Panc1 (cell line): ENCODE measurements around the gene CIAO2B. TPM values are rescaled to one million over a fixed set of nuclear protein-coding genes. Genes with fewer than 3 reads are reported as not detected.
"Not testable (repeated sequence)": the region's sequence is repeated elsewhere in the genome, so short reads cannot be mapped to it uniquely, and the experiment has no call there.

Experiments
- ATAC-seq: fragments of 200-7000 bp; cut with Tn5 transposase; 2 replicates; pipeline ENCODE4 v1.9.1; 2020; ENCODE audit warnings: mild to moderate bottlenecking, moderate library complexity
- BruUV-seq: library from RNA; stranded (reverse); fragments of 400-500 nt; replicated peaks from 2 replicates; lab custom pipeline; 2021; lab: Mats Ljungman, UMichigan
- CTCF ChIA-PET: fragments of 300-600 bp; sonication (Branson Sonifier 250); formaldehyde crosslinking; loops from one replicate; lab custom pipeline; 2022; ENCODE audit warnings: antibody characterized with exemption; lab: Charles Lee
- POLR2A ChIA-PET: fragments of 300-600 bp; sonication (Branson Sonifier 250); formaldehyde crosslinking; loops from one replicate; lab custom pipeline; 2022; ENCODE audit warnings: antibody characterized with exemption; lab: Charles Lee
- DNase-seq: peaks from one replicate; pipeline ENCODE4 v3.0.0-alpha.2; 2010; ENCODE audit warnings: low read depth, low spot score
- H3K27ac ChIP-seq: 2 replicates; pipeline ENCODE4 v1.5.1; 2011; ENCODE audit warnings: mild to moderate bottlenecking, low read length, inconsistent platforms
- H3K27me3 ChIP-seq: fragments of 200-500 bp; sonication (Bioruptor generic); 2 replicates; pipeline ENCODE4 v1.6.0; 2014; ENCODE audit warnings: low read length, inconsistent platforms; ENCODE audit not compliant: control insufficient read depth, insufficient read depth
- H3K36me3 ChIP-seq: fragments of 200-500 bp; sonication (Bioruptor generic); 2 replicates; pipeline ENCODE4 v1.5.1; 2014; ENCODE audit warnings: inconsistent platforms, mild to moderate bottlenecking, low read length, moderate library complexity; ENCODE audit not compliant: control insufficient read depth, insufficient read depth
- H3K4me1 ChIP-seq: 2 replicates; pipeline ENCODE4 v1.5.1; 2011; ENCODE audit warnings: inconsistent platforms, mild to moderate bottlenecking, low read length, moderate library complexity; ENCODE audit not compliant: control insufficient read depth, insufficient read depth
- H3K4me3 ChIP-seq, 2 experiments: 2 replicates each; pipeline ENCODE4 v1.5.1; 2011 to 2012; ENCODE audit warnings: low read depth in 2 of 2, low read length in 2 of 2, mild to moderate bottlenecking in 2 of 2, inconsistent platforms in 1 of 2, moderate library complexity in 1 of 2
- H3K9me3 ChIP-seq: fragments of 200-500 bp; sonication (Bioruptor generic); 2 replicates; pipeline ENCODE4 v1.5.1; 2014; ENCODE audit warnings: low read depth, mild to moderate bottlenecking, inconsistent platforms, low read length, moderate library complexity; ENCODE audit not compliant: control insufficient read depth, insufficient read depth
- CTCF ChIP-seq: fragments of 450-650 bp; IDR thresholded peaks from 2 replicates; pipeline ENCODE4 v1.5.1; 2017; ENCODE audit warnings: mild to moderate bottlenecking
- POLR2AphosphoS5 ChIP-seq: IDR thresholded peaks from 2 replicates; pipeline ENCODE4 v1.6.1; 2012; ENCODE audit warnings: mild to moderate bottlenecking, low read depth, low read length, moderate library complexity
- REST ChIP-seq, 2 experiments: IDR thresholded peaks; 2 replicates each; pipeline ENCODE4 v1.6.1; 2011 to 2012; ENCODE audit warnings: low read depth in 2 of 2, control low read depth in 1 of 2, low read length in 1 of 2, mild to moderate bottlenecking in 1 of 2, moderate library complexity in 1 of 2; ENCODE audit not compliant: insufficient read depth in 1 of 2
- SIN3A ChIP-seq: IDR thresholded peaks from 2 replicates; pipeline ENCODE4 v1.6.1; 2012; ENCODE audit warnings: low read depth, mild to moderate bottlenecking, low read length, moderate library complexity, borderline replicate concordance; ENCODE audit not compliant: insufficient read depth
- TCF7L2 ChIP-seq: IDR thresholded peaks from 2 replicates; pipeline ENCODE4 v1.6.1; 2011; ENCODE audit warnings: mild to moderate bottlenecking, low read depth, low read length, inconsistent platforms
- in situ Hi-C: cut with HindIII; loops from 2 replicates; pipeline ENCODE4 v1.10.0; 2016; ENCODE audit warnings: low sequenced_read_pairs, low pct_unique_long_range_greater_than_20kb
- intact Hi-C: fragments of 100-400 bp; cut with micrococcal nuclease; formaldehyde crosslinking; loops from one replicate; pipeline ENCODE4 v1.10.0; 2022; ENCODE audit not compliant: unreplicated experiment
- total RNA-seq: library from RNA; stranded (reverse); gene quantifications from one replicate; pipeline ENCODE4 v1.2.1, GENCODE V29; 2021; ENCODE audit not compliant: unreplicated experiment

CIAO2B gene
- total RNA-seq, 1 experiment from 2014 or later = 96.6 TPM

- in situ Hi-C loops = no loop called here
- Histone ChIP-seq H3K4me1 (peaks cover 9% of the 10 kb centered on the region), H3K9me3 (no peaks in the 10 kb centered on the region), H3K27me3 (no peaks in the 10 kb centered on the region), H3K4me3 (no peak overlapping the region), H3K36me3 (no peaks in the 10 kb centered on the region), H3K27ac (no peak overlapping the region)
- CTCF ChIA-PET = no interaction called here
- DNase-seq = no peak
- ATAC-seq = no peak
- intact Hi-C loops = loop anchor here (5.0 kb wide), 1 partner anchor 48 kb away; no protein-coding TSS in a partner anchor
- POLR2A ChIA-PET = no interaction called here
- TF ChIP-seq SIN3A (no peak), TCF7L2 (no peak), CTCF (no peak), REST (IDR thresholded peaks at IDR 0.05; ENCODE audit: insufficient read depth in 1 of 2, low read depth in 2 of 2, low read length in 1 of 2) (no peak), POLR2AphosphoS5 (no peak)
- BruUV-seq = no TSS peak
Observed at GRCh38 chr16:66898933-66899309, 35.3 kb downstream of the CIAO2B start.

GRCh38 chr16:66898207-66898606 lies 36.0 kb downstream of the CIAO2B start:
- Histone ChIP-seq H3K4me3 (no peak overlapping the region), H3K27ac (no peak overlapping the region), H3K27me3 (no peaks in the 10 kb centered on the region), H3K36me3 (no peaks in the 10 kb centered on the region), H3K9me3 (no peaks in the 10 kb centered on the region), H3K4me1 (peaks cover 9% of the 10 kb centered on the region)
- in situ Hi-C loops (no loop called here), intact Hi-C loops (loop anchor here (5.0 kb wide), 1 partner anchor 49 kb away; no protein-coding TSS in a partner anchor)
- TF ChIP-seq CTCF (no peak), REST (IDR thresholded peaks at IDR 0.05; ENCODE audit: insufficient read depth in 1 of 2, low read depth in 2 of 2, low read length in 1 of 2) (no peak), SIN3A (no peak), POLR2AphosphoS5 (no peak), TCF7L2 (no peak)
- BruUV-seq = no TSS peak
- no peak for ATAC-seq
- POLR2A ChIA-PET = no interaction called here
- DNase-seq = no peak
- CTCF ChIA-PET = no interaction called here

GRCh38 chr16:66896682-66897081 lies 37.5 kb downstream of the CIAO2B start:
- POLR2A ChIA-PET, H3K9me3 ChIP-seq, DNase-seq, H3K27ac ChIP-seq, BruUV-seq, CTCF ChIA-PET, H3K36me3 ChIP-seq, H3K4me3 ChIP-seq, in situ Hi-C loops, H3K4me1 ChIP-seq, ATAC-seq, H3K27me3 ChIP-seq: not testable (repeated sequence)
- intact Hi-C loops = loop anchor here (5.0 kb wide), 1 partner anchor 51 kb away; no protein-coding TSS in a partner anchor
